NCI-H2107 treated with DMSO at 0.1 percent for 48 hours (cell line): ENCODE results near the gene KCNK10.
A peak's percentile ranks its signal among the peaks of the same experiment; 100 is the strongest.

Experiments
- DNase-seq: peaks from one replicate; lab custom pipeline; 2025; ENCODE audit not compliant: unreplicated experiment; lab: John Stamatoyannopoulos, UW

The KCNK10 gene

DNA sequence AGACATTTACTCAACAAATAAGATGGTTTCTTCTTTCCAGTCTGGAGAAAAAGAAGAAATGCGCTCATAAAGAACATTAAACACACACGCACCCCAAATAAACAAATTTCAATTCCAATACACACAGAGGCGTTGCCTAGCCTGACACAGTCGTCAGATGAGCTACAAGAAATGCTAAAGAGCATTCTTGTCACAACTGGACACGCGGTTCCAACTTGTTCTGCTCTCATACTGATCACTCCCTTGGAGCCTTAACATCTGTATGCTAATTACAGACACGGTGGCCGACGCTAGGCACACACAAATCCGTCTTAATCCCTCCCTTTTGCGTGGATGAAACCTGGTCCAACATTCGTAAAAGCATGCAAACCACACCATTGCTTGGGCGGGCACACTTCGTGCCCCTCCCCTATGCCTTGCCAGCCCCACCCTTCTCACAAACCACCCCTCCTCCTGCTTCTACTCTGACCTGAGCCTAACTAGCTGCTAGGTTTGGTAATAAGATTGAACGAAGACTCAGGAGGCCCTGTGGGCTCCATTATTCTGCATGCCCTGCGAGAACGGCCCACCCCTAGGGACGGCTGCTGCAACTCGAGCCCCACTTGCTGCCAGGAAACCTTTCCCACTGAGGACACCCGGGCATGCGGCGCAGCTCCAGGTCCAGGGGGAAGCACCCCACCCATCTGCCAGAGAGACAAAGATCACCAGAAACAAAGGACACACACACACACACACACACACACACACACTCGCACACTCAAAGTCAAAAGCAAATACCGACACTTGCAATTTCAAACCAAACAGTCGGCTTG lies 1.2 kb downstream of the KCNK10 start:
- DNase-seq: no peak

DNA sequence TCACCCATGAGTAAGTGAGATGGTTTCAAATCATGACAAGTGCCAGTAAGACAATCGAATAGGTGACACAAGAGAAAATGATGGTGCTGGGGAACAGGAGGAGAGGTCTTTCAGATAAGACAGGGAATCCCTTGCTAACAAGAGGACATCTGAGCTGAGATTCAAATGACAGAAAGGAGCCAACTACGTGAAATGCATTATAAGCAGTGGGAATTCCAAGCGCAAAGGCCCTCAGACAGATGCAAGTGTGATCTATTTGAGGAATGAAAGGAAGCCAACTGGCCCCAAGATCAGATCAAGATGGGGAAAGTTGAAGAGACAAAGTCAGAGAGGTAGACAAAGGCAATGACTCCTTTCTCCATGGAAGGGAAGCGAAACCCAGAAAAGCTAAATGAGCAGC lies 4.7 kb downstream of the KCNK10 start:
- DNase-seq: no peak

DNA sequence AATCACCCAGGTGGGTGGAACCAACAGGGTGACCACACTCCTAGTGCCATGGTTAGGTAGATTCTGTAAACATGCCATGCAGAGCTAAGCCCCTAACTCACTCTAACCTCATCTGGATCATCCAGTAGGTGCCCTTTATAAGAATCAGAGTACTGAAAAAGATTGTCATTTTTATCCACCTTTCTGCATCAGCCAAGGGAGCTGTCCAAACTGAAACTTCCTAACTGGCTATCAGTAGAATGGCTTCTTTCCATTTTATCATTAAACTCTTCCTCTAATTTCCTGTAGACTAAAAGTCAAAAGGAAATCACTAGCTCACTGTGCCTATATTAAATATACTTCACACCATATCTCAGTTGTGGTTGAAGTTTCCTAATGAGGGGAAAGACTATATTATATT lies 6.5 kb downstream of the KCNK10 start:
- no peak for DNase-seq

DNA sequence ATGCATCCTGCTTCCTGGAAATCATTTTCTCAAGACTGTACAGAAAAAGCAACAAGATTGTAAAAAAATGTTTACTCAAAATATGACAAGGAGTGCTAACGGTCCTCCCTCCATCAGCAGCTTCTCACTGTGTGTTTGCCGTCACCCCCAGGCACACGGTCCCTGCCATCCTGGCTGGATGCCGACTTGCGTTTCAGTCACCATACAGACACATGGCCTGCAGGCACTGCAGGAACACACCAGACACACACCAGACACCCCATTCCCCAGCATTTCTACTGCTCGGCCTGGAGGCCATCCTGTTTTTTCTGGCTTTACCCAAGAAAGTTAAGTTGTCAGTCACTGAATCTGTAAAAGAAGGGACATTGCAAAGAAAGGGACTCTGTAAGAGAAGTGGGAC lies 10.8 kb downstream of the KCNK10 start:
- DNase-seq: no peak

DNA sequence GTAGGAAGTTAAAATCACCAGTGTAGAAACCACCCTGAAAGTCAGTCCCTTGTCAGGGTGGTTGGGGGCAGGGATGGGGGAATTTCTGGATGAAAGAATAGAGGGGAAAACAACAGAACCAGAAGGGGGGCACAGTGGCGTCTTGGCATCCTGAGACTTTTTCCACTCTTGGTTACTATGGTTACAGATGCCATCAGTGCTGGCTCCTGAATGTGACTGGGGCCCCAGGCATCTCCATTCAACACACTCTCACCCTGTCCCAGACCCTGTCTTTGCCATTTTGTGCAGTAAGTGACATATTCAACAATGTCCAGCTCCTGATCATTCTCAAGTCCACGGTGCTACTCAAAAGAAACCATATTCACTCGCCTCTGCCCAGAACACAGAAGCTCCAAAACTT lies 11.3 kb downstream of the KCNK10 start:
- no peak for DNase-seq

DNA sequence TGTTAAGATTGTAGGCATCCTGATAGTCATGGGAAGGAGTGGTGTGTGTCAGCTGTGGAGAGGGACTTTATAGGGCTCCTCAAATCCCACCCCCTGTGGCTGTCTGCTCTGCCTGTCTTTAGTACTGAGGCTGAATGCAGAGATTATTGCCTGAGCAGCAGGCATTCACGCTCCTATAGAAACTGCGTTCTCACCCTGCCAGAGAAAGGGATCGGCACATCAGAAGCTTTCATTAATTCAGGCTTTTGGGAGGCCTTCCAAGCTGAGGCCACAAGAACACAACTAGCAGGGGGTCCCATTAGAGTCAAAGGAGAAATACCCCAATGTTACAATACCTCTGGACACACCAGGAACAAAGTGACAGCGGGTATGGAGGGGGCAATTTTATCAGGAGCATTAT lies 12.6 kb downstream of the KCNK10 start:
- no peak for DNase-seq

DNA sequence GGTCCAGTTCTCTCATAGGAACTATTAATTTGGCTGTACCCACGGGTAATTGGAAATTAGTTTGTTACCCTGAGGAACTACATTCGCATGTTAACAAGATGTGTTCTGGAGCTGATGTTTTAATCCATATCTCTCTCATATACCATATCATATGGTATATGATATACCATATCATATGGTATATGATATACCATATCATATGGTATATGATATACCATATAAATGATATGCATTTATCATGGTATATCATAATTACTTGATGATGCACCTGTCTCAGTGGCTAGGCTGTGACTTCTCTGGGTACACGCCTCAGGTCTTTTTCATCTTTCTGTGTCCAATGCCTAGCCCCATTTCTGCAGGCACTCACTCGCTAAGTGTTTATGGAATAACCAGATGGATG lies 13.0 kb downstream of the KCNK10 start:
- no peak for DNase-seq

DNA sequence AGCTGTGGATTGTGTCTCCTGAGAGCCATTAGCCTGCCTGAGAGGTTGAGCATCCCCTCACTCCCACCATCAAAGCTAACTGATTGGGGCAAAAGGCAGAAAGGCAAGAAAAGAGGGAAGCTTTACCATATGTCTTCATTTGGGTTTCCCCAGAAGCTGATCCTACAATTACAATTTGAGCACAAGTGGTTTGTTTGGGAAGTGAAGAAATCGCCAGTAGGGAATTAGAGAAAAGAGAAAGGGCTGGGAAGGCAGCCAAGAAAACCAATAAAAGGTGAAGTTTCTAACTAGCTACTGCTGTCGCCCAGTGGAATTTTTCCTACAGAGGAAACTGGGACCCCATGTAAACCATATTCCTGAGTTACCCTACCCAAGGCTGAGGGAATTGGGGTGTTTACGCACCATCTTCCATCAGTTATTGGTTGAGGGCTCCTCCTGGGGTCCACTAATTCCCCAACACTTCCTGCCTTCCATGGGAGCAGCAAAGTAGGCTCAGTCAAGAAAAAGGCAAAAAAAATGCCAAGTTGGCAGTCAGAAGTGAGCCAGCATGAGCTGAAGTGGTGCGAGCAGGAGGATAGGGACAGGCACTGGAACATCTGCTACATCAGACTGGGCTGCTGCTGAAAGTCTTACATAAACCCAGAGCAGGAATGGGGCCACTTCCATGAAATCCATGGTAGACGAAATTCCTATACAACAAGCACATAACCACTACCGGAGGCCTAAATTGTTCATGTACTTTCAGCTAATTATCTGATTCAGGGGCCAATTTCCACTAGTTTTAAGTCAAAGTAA lies 17.3 kb downstream of the KCNK10 start:
- DNase-seq: no peak

DNA sequence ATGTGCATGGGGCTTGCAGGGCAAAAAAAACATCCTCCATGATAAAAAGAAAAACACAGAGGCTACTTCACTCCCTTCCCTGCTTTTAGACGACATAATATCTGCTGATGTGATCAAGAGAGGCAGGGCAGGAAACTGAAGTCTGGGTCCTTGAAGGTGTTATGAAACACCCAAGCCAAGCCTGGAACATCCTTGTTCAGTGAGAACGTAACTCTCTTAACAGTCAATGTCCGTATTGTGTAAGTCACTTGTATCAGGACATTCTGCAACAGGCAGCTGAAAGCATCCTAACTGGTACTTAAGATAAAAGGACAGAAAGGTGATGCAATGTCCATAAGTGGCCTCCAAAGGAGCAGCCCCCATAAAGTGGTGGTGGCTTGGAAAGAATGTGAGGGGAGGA lies 20.0 kb downstream of the KCNK10 start:
- DNase-seq: no peak

DNA sequence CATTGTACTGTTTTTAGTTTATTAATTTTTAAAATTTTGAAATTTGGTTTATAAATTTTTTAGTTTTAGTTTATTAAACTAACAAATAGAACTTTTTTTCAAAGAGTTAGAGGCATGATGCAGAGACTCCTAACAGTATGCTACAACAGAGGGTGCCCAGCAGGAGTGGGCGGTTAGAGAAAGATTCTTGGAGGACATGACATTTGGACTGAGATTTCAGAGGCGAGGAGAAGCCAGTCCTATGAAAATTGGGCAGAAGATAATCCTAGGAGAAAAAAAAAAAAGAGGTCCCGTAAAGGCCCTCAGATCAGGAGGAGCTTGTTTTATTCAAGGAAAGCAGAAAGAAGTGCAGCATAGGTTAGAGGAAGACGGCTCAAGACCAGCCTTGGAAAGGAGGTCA lies 21.7 kb downstream of the KCNK10 start:
- no peak for DNase-seq

DNA sequence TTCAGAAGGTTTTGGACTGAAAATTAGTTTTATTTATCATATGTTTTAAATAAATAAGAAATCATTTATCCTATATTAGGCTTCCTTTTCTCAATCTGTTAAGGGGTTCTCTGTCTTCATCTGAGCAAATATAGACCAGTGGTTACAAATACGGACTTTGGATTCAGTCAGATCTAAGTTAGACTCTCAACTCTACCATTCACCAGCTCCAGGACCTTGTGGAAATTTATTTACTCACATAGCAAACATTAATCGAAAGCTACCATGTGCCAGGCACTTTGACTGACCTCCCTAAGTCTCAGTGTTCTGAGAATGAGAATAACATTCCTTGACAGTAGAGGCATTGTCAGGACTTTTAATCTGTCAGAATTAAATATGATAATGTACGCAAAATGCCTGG lies 22.3 kb downstream of the KCNK10 start:
- no peak for DNase-seq

DNA sequence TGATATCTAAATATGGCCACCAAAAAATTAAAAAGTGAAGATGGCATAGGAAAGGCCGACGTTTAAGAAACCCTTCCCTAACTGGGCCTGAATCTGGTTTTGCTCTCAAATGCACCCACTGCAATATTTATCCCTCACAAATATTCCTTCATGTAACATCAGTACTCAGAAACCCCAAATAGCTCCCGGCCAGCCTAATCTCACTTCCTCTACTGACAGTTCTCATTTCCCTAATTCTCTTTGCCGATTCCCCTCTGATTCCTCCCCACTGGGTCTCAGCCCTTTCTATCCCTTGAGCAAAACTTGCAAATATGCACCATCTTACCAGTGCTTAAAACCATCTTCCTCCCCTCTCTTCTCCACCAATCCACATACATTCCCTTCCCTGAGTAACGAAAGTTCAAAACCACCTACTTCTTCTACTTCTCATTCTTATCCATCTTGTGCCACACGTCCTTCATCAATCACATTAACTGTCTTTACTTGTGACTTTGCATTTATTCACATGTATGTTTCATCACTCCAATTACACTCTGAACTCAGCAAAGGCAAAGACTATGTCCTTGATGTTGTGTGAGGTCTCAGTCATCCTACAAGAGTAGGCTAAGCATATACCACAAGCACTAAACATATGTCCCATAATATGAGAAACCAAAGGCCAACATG lies 23.1 kb downstream of the KCNK10 start:
- DNase-seq: no peak

DNA sequence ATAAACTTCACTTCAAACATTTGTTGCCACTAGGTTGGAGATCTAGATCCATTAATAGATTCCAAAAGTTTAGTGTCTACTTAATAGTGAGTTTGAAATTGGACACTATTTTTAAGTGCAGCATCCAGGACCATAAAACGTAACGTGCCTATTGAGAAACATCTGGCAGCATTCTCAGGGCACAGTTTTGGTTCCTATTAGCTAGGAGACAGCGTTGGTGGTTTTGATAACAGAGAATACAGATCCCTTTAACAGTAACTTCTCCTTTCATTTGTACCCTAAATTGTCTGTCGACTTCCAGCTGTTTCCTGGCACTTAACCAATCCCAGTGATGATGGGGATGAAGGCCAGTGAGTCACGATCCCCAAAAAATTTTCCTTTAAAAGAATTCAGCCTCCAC lies 25.8 kb downstream of the KCNK10 start:
- DNase-seq: no peak

DNA sequence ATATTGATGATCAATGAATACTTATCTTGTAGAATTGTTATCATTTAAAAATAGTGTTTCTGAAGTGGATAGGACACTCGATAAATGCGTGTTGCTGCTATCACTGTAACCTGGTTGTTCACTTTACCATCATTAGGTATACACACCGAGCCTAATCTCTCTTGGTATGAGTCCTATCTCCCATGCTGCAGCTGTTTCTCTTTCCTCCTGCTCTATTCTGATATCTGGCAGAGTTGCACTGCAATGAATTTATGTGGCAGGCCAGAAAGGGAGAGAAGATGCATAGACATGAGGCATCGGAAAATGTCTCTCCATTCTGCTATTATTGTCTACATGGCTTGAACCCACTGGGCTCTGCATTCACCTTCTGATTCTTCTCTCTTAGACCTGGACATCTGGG lies 26.7 kb downstream of the KCNK10 start:
- DNase-seq: no peak

DNA sequence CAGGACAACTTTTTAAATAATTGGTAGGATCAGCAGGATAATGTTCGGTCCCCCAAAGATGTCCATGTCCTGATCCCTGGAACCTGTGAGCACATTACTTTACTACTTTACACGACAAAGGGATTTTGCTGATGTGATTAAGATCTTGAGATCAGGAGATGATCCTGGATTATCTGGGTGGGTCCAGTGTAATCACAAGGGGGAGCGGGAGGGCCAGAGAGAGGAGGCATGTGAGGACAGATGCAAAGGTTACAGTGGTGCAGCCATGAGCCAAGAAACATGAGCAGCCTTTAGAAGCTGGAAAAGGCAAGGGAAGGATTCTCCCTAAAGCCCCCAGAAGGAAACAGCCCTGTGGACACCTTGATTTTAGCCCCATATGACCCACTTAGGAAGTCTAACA lies 33.1 kb downstream of the KCNK10 start:
- DNase-seq: no peak

DNA sequence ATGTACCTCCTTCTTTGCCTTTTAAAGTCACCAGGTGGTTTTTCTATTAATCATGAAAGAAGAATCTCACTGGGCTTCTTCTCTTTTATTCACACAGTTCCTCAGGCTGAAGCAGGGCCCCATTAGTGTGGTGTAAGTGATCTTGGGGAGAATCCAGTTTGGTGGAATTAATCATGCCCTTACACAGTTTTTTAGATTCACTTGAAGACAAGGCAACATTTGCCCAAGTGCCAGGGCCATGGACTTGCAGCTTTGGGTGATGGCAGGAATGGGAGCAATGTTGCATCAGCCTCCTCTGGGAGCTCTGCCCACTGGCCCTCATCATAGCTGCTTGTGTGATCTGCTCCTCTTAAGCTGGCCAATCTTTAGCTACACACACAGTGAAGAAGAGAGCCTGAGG lies 33.8 kb downstream of the KCNK10 start:
- DNase-seq: peak; percentile 9

DNA sequence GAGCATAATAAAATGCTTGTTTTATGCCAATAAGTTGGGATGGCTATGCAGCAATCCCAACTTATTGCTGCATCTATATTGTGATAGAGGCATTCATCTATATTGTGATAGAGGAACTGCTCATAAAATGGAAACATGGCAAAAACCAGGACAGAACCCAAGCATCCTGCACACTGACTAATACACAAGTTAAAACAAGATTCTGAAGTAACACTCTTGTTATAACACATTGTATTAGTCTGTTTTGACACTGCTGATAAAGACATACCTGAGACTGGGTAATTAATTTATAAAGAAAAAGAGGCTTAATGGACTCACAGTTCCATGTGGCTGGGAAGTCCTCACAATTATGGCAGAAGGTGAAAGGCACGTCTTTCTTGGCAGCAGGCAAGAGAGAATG lies 36.8 kb downstream of the KCNK10 start:
- DNase-seq: no peak

DNA sequence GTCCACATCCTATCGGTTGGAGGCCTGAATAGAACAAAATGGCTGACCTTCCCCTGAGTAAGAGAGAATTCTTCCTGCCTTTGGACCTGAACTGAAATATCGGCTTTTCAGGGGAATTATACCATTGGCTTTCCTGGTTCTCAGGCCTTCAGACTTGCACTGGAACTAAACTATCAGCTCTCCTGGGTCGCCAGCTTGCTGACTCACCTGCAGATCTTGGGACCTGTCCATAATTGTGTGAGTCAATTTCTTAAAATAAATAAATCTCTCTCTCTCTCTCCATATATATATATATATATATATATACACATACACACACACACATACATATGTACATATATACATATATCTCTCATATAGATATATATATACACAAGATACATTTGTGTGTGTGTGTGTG lies 41.6 kb downstream of the KCNK10 start:
- no peak for DNase-seq

DNA sequence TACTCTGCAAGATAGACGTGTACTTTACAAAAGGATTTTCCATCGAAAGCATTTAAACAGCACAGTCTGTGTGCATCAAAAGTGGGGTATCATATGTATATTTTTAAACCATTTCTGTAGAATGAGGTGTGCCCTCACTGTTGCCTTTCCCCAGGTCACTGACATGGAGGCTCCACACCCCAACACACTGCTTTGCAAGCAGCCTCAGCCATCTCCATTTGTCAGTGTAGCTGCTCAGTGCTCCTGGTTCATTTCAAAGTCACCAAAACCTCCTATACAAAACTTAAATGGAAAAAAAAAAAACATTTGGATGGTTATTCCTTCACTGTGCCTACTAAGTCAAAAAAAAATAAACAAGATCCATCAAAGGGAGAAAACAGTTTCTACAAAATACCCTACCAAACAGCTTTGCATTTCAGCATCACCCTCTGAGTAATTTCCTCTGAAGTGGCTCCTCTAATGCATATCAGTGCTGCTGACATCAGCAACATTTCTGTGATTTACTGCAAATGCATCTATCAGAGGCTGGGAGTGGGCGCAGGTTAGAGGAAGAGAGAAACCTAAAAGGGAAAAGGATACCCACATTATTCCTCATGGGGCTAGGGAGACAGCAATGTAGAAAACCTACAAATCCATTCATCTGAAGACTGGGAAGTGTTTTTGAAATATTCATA lies 46.0 kb downstream of the KCNK10 start:
- no peak for DNase-seq

DNA sequence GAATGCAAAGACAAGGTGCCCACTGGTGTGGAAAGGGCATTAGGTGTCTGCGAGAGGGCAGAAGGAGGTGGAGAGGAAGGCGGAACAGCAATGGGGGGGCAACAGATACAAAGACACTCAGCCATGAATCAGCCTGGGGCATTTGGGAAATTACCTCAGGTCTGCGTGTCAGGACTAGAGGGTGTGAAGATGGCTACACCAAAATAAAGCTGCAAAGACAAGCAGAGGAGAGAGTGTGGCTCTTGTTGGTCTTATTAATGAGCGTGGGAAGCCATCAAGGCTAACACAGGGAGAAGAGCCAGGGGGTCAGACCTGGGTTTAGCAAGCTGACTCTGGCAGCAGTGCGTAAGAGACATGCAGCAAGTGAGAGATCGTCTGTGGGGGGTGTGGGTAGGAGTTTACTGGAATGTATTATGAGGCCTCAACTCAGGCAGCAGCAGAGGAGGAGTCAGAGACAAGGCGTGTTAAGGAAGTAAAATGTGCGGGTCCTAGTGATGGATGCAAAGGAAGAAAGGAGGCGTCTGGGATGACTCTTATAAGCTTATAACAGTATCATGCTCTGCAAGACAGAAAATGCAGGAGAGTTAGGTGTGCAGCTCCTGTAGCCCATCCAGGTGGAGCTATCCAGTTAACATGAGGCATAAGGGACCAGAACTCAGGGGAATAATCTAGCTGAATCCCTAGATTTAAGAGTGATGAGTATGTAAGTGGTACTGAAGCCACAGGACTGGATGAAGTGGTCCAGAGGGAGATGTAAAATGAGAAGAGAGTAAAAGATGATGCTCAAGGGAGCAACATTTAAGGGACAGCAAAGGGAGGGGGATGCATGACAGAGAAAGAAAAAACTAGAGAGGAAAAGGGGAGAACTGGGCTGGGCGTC lies 50.4 kb downstream of the KCNK10 start:
- no peak for DNase-seq

DNA sequence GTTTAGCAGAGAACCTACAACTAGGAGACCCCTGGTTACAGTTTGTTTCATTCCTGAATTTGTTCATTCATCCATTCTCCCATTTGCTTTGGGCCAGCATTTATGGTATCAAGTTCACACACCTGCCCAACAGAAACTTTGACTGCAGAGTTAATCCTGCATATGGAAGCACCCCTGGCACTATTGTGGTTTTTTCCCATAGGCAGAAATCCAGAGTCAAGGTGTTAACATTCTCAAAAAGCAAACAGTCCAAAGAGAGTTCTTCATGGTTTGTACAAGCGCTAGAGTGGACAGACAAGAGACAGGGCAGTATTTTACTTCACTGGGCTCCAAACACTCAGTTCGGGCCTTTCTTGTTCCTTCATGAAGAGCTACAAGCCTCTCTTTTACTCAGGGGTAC lies 51.9 kb downstream of the KCNK10 start:
- DNase-seq: no peak
